ENCODE measurements around the gene WIPF1.

Gene WIPF1

GRCh38 chr2:174518395-174518794 lies 79.2 kb downstream of the WIPF1 start:
- in situ Hi-C loops (cut with MboI; ENCODE audit: low sequenced_read_pairs, unreplicated experiment), result no loop called here
- DNase-seq (ENCODE audit: low spot score), result no peak
- TF ChIP-seq CTCF (IDR thresholded peaks at IDR 0.05; ENCODE audit: borderline replicate concordance, control extremely low read depth, extremely low read depth, insufficient read depth, missing control alignments), result no peak

GRCh38 chr2:174516501-174517378 lies 80.9 kb downstream of the WIPF1 start:
- no peak for TF ChIP-seq CTCF (IDR thresholded peaks at IDR 0.05; ENCODE audit: borderline replicate concordance, control extremely low read depth, extremely low read depth, insufficient read depth, missing control alignments)
- no peak for DNase-seq (ENCODE audit: low spot score)
- in situ Hi-C loops (cut with MboI; ENCODE audit: low sequenced_read_pairs, unreplicated experiment), result no loop called here

GRCh38 chr2:174512345-174512744 lies 85.3 kb downstream of the WIPF1 start:
- TF ChIP-seq CTCF (IDR thresholded peaks at IDR 0.05; ENCODE audit: borderline replicate concordance, control extremely low read depth, extremely low read depth, insufficient read depth, missing control alignments), result no peak
- in situ Hi-C loops (cut with MboI; ENCODE audit: low sequenced_read_pairs, unreplicated experiment), result no loop called here
- DNase-seq (ENCODE audit: low spot score), result no peak

- DNase-seq (ENCODE audit: low spot score), result no peak
- in situ Hi-C loops (cut with MboI; ENCODE audit: low sequenced_read_pairs, unreplicated experiment), result no loop called here
- TF ChIP-seq CTCF (IDR thresholded peaks at IDR 0.05; ENCODE audit: borderline replicate concordance, control extremely low read depth, extremely low read depth, insufficient read depth, missing control alignments), result no peak
Measured at GRCh38 chr2:174511580-174512260, 85.9 kb downstream of the WIPF1 start.

- DNase-seq (ENCODE audit: low spot score), result no peak
- in situ Hi-C loops (cut with MboI; ENCODE audit: low sequenced_read_pairs, unreplicated experiment), result no loop called here
- TF ChIP-seq CTCF (IDR thresholded peaks at IDR 0.05; ENCODE audit: borderline replicate concordance, control extremely low read depth, extremely low read depth, insufficient read depth, missing control alignments), result no peak
Measured at GRCh38 chr2:174510583-174511189, 86.9 kb downstream of the WIPF1 start.
